ENCODE data around the gene MTHFD2. TPM values are rescaled to one million over a fixed set of nuclear protein-coding genes. Genes with fewer than 3 reads are reported as not detected.

The MTHFD2 gene
- total and polyA plus RNA-seq, 2 donors from 2014 or later: 19.0 to 69.6 TPM

DNA sequence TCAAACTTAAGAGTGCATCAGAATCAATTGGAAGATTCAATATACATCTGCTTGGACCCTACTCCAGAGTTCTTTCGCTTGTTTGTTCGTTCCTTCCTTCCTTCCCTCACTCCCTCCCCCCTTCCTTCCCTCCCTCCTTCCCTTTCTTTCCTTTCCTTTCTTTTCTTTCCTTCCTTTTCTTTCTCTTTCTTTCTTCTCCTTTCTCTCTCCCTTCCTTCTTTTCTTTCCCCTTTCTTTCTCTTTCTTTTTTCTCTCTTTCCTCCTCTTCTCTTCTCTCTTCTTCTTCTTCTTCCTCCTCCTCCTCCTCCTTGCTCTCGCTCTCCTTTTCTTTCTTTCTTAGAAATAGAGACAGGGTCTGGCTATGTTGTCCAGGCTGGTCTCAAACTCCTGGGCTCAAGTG lies 45.9 kb downstream of the MTHFD2 start:
- Histone ChIP-seq H3K4me1 (ENCODE audit: control insufficient read depth in 2 of 3, insufficient read depth in 2 of 3, low read depth in 1 of 3, low read length in 3 of 3) (no peaks in the 10 kb centered on the region), H3K36me3 (ENCODE audit: control insufficient read depth in 2 of 3, insufficient read depth in 3 of 3, low read length in 3 of 3) (no peaks in the 10 kb centered on the region), H3K27me3 (ENCODE audit: control insufficient read depth, insufficient read depth, low read length) (no peaks in the 10 kb centered on the region), H3K9me3 (ENCODE audit: control insufficient read depth in 2 of 3, insufficient read depth in 1 of 3, low read length in 3 of 3) (no peaks in the 10 kb centered on the region), H3K4me3 (ENCODE audit: low read length in 3 of 3) (no peak overlapping the region), H3K27ac (ENCODE audit: low read depth in 2 of 2, low read length in 2 of 2) (no peak overlapping the region), H3K9ac (ENCODE audit: low read length in 3 of 3) (no peak overlapping the region)
- FAIRE-seq: no peak
- TF ChIP-seq, protein P1, sequence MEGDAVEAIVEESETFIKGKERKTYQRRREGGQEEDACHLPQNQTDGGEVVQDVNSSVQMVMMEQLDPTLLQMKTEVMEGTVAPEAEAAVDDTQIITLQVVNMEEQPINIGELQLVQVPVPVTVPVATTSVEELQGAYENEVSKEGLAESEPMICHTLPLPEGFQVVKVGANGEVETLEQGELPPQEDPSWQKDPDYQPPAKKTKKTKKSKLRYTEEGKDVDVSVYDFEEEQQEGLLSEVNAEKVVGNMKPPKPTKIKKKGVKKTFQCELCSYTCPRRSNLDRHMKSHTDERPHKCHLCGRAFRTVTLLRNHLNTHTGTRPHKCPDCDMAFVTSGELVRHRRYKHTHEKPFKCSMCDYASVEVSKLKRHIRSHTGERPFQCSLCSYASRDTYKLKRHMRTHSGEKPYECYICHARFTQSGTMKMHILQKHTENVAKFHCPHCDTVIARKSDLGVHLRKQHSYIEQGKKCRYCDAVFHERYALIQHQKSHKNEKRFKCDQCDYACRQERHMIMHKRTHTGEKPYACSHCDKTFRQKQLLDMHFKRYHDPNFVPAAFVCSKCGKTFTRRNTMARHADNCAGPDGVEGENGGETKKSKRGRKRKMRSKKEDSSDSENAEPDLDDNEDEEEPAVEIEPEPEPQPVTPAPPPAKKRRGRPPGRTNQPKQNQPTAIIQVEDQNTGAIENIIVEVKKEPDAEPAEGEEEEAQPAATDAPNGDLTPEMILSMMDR (IDR thresholded peaks at IDR 0.05; ENCODE audit: borderline replicate concordance, extremely low read depth, insufficient read depth): no peak
- no peak for DNase-seq
- intact Hi-C loops (cut with DNase I): no loop called here

DNA sequence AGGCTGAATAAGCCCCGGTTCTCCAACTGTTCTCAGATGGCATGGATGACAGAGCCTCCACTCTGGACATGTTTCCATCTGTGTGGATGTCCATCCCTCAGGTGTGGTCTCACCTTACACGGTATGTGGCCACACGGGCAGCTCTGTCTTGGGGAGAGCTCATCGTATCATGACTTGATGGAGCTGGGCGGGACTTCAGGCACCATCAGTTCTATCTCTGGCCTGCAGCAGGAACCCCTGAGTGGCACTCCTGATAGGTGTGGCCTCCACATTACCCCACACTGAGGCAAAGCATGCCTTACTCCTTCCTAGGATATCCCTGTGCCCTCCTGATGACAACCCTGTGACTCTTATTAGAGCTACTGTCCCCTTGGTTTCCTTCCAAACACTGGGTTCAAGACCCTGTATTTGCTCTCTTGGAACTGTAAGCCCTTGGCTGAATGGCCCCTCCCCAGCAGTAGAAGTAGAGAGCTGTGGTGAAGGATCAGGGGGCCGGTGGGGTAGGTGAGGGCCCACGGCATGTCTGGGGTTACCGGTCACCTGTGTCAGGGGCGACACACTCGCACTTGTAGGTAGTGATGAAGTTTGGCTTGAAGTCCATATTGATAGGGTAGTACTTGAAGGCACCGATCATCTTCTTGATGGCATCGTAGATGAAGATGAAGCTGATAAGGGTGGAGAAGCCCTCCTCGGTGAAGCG lies 48.2 kb downstream of the MTHFD2 start:
- intact Hi-C loops (cut with DNase I): no loop called here
- TF ChIP-seq, protein P1 (IDR thresholded peaks at IDR 0.05; ENCODE audit: borderline replicate concordance, extremely low read depth, insufficient read depth): no peak
- no peak overlapping the region for H3K4me3 ChIP-seq (ENCODE audit: low read length in 3 of 3)
- DNase-seq (no peak), FAIRE-seq (no peak)
- no peaks in the 10 kb centered on the region for H3K27me3 ChIP-seq (ENCODE audit: control insufficient read depth, insufficient read depth, low read length)
- no peaks in the 10 kb centered on the region for H3K9me3 ChIP-seq (ENCODE audit: control insufficient read depth in 2 of 3, insufficient read depth in 1 of 3, low read length in 3 of 3)
- no peak overlapping the region for H3K27ac ChIP-seq (ENCODE audit: low read depth in 2 of 2, low read length in 2 of 2)
- no peak overlapping the region for H3K9ac ChIP-seq (ENCODE audit: low read length in 3 of 3)
- no peaks in the 10 kb centered on the region for H3K36me3 ChIP-seq (ENCODE audit: control insufficient read depth in 2 of 3, insufficient read depth in 3 of 3, low read length in 3 of 3)
- no peaks in the 10 kb centered on the region for H3K4me1 ChIP-seq (ENCODE audit: control insufficient read depth in 2 of 3, insufficient read depth in 2 of 3, low read depth in 1 of 3, low read length in 3 of 3)

DNA sequence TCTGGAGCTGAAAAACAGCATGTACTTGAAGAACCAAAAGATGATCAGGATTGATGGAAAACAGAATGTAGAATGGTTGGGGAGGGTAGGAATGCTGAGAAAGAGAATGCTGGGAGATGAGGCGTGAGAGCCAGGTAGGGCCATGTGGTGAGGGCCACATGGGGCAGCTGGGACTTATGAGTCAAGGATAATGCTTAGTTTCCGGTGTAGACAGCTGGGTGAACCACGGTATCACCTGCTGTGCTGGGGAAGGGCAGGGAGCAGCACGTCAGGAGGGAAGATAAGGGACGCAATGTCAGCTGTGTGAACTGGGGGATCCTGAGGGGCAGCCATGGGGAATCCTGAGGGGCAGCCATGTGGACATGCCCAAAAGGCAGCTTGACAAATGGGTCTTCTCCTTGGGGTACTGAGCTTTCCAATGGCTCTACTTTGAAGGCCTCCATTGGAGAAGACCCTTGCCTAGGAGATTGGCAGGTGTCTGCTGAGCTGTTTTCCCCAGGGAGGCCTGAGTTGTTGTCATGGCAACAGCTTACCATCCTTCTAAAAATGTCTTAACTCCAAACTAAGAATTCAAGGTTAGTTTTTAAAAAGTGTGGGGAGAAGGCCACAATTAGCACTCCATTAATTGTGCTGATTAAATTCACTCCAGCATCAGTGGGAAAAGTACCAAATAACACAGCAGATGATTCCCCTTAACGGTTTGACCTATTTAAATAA lies 51.1 kb downstream of the MTHFD2 start:
- no peak for FAIRE-seq
- Histone ChIP-seq H3K4me3 (ENCODE audit: low read length in 3 of 3) (no peak overlapping the region), H3K9me3 (ENCODE audit: control insufficient read depth in 2 of 3, insufficient read depth in 1 of 3, low read length in 3 of 3) (no peaks in the 10 kb centered on the region), H3K36me3 (ENCODE audit: control insufficient read depth in 2 of 3, insufficient read depth in 3 of 3, low read length in 3 of 3) (no peaks in the 10 kb centered on the region), H3K4me1 (ENCODE audit: control insufficient read depth in 2 of 3, insufficient read depth in 2 of 3, low read depth in 1 of 3, low read length in 3 of 3) (no peaks in the 10 kb centered on the region), H3K27me3 (ENCODE audit: control insufficient read depth, insufficient read depth, low read length) (no peaks in the 10 kb centered on the region), H3K27ac (ENCODE audit: low read depth in 2 of 2, low read length in 2 of 2) (no peak overlapping the region), H3K9ac (ENCODE audit: low read length in 3 of 3) (no peak overlapping the region)
- no peak for DNase-seq
- intact Hi-C loops (cut with DNase I): no loop called here
- TF ChIP-seq, protein P1 (IDR thresholded peaks at IDR 0.05; ENCODE audit: borderline replicate concordance, extremely low read depth, insufficient read depth): no peak
